PC-3 (cell line): ENCODE data around the gene TMPRSS13. TPM values are rescaled to one million over a fixed set of nuclear protein-coding genes. Genes with fewer than 3 reads are reported as not detected.

Experiments used
- ATAC-seq: fragments of 200-7000 bp; cut with Tn5 transposase; 2 replicates; pipeline ENCODE4 v1.9.1; 2020; ENCODE audit warnings: mild to moderate bottlenecking, moderate library complexity
- BruUV-seq: library from RNA; stranded (reverse); fragments of 400-500 nt; replicated peaks from 2 replicates; lab custom pipeline; 2021; lab: Mats Ljungman, UMichigan
- CTCF ChIA-PET: fragments of 300-600 bp; sonication (Branson Sonifier 250); formaldehyde crosslinking; loops from one replicate; lab custom pipeline; 2022; ENCODE audit warnings: antibody characterized with exemption; lab: Charles Lee
- POLR2A ChIA-PET: fragments of 300-600 bp; sonication (Branson Sonifier 250); formaldehyde crosslinking; loops from one replicate; lab custom pipeline; 2022; ENCODE audit warnings: antibody characterized with exemption; ENCODE audit not compliant: unreplicated experiment; lab: Charles Lee
- DNase-seq: peaks from one replicate; pipeline ENCODE4 v3.0.0-alpha.2; 2015
- H2AFZ ChIP-seq: fragments of 300-600 bp; sonication (generic); 2 replicates; pipeline ENCODE4 v1.6.0; 2016; ENCODE audit warnings: antibody characterized with exemption, low read length
- H3F3A ChIP-seq: fragments of 300-600 bp; sonication (generic); one replicate; pipeline ENCODE4 v1.6.0; 2017; ENCODE audit warnings: antibody characterized with exemption, low read length, control low read depth, mild to moderate bottlenecking; ENCODE audit not compliant: unreplicated experiment
- H3K27ac ChIP-seq: fragments of 300-600 bp; sonication (generic); 2 replicates; pipeline ENCODE4 v1.5.1; 2016; ENCODE audit warnings: mild to moderate bottlenecking, low read length
- H3K27me3 ChIP-seq: fragments of 300-600 bp; sonication (generic); 2 replicates; pipeline ENCODE4 v1.6.1; 2016; ENCODE audit warnings: low read length, mixed read lengths
- H3K36me3 ChIP-seq: fragments of 300-600 bp; sonication (generic); 2 replicates; pipeline ENCODE4 v1.6.1; 2016; ENCODE audit warnings: low read depth, mixed run types, low read length, mixed read lengths
- H3K4me1 ChIP-seq: fragments of 300-600 bp; sonication (generic); 2 replicates; pipeline ENCODE4 v1.5.1; 2016; ENCODE audit warnings: low read length; ENCODE audit not compliant: insufficient read depth
- H3K4me2 ChIP-seq: fragments of 300-600 bp; sonication (generic); 2 replicates; pipeline ENCODE4 v1.6.0; 2016; ENCODE audit warnings: low read length
- H3K4me3 ChIP-seq: fragments of 300-600 bp; sonication (generic); 2 replicates; pipeline ENCODE4 v1.5.1; 2016; ENCODE audit warnings: mild to moderate bottlenecking, low read length, mixed read lengths
- H3K79me2 ChIP-seq: fragments of 300-600 bp; sonication (generic); 2 replicates; pipeline ENCODE4 v1.6.1; 2017; ENCODE audit warnings: low read length, mixed read lengths
- H3K9ac ChIP-seq: fragments of 300-600 bp; sonication (generic); 2 replicates; pipeline ENCODE4 v1.6.0; 2016; ENCODE audit warnings: mild to moderate bottlenecking, low read length
- H3K9me2 ChIP-seq: fragments of 300-600 bp; sonication (generic); replicated peaks from 2 replicates; pipeline ENCODE4 v1.6.1; 2016; ENCODE audit warnings: mixed run types, low read length, mixed read lengths
- H3K9me3 ChIP-seq: fragments of 300-600 bp; sonication (generic); 2 replicates; pipeline ENCODE4 v1.6.1; 2016; ENCODE audit warnings: low read length, mixed read lengths
- H4K20me1 ChIP-seq: fragments of 300-600 bp; sonication (generic); 2 replicates; pipeline ENCODE4 v1.6.1; 2016; ENCODE audit warnings: low read length, mixed read lengths
- EZH2 ChIP-seq: fragments of 300-600 bp; sonication (generic); IDR thresholded peaks from one replicate; pipeline ENCODE4 v1.6.1; 2017; ENCODE audit warnings: antibody characterized with exemption, mild to moderate bottlenecking, low read length; ENCODE audit not compliant: unreplicated experiment
- EZH2phosphoT487 ChIP-seq: fragments of 300-600 bp; sonication (generic); IDR thresholded peaks from 2 replicates; pipeline ENCODE4 v1.6.1; 2018; ENCODE audit warnings: mild to moderate bottlenecking, antibody characterized with exemption, low read length, borderline replicate concordance
- intact Hi-C: fragments of 100-400 bp; cut with micrococcal nuclease; formaldehyde crosslinking; loops from 2 replicates; pipeline ENCODE4 v1.9.0; 2023
- total RNA-seq: library from RNA; depleted of rRNA; stranded (reverse); fragments of >200 nt; gene quantifications from 2 replicates; pipeline ENCODE4 v1.2.3, GENCODE V29; 2014
- TF ChIP-seq, protein P1 (sequence below): fragments of 300-600 bp; sonication (generic); conservative IDR thresholded peaks from 2 replicates; pipeline ENCODE4 v1.5.1; 2017; ENCODE audit warnings: antibody characterized with exemption, low read depth, mild to moderate bottlenecking, low read length

TMPRSS13 gene
- total RNA-seq, 1 experiment from 2014 or later: 2.9 TPM

DNA sequence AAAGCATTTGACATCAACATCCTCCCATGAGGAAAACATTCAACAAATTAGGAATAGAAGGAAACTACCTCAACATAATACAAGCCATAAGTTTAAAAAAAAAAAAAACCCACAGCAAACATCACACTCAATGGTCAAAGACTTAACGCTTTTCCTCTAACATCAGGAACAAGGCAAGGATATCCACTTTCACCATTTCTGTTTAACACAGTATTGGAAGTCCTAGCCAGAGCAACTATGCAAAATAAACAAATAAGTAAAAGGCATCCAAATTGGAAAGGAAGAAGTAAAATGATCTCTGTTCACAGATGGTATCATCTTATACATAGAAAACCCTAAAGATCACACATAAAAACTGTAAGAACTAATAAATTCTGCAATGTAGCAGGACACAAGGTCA, 65.8 kb downstream of the TMPRSS13 start:
- no peak overlapping the region for H3K9ac ChIP-seq
- no TSS peak for BruUV-seq
- no peaks in the 10 kb centered on the region for H3F3A ChIP-seq
- ATAC-seq (no peak), DNase-seq (no peak)
- H3K27me3 ChIP-seq: peaks cover 92% of the 10 kb centered on the region
- H3K4me2 ChIP-seq: no peak overlapping the region
- no peaks in the 10 kb centered on the region for H3K79me2 ChIP-seq
- no peaks in the 10 kb centered on the region for H3K9me3 ChIP-seq
- no peaks in the 10 kb centered on the region for H3K36me3 ChIP-seq
- H4K20me1 ChIP-seq: no peaks in the 10 kb centered on the region
- H2AFZ ChIP-seq: no peak overlapping the region
- no peak overlapping the region for H3K4me3 ChIP-seq
- no peaks in the 10 kb centered on the region for H3K9me2 ChIP-seq
- TF ChIP-seq EZH2 (no peak), EZH2phosphoT487 (no peak)
- TF ChIP-seq, protein P1, sequence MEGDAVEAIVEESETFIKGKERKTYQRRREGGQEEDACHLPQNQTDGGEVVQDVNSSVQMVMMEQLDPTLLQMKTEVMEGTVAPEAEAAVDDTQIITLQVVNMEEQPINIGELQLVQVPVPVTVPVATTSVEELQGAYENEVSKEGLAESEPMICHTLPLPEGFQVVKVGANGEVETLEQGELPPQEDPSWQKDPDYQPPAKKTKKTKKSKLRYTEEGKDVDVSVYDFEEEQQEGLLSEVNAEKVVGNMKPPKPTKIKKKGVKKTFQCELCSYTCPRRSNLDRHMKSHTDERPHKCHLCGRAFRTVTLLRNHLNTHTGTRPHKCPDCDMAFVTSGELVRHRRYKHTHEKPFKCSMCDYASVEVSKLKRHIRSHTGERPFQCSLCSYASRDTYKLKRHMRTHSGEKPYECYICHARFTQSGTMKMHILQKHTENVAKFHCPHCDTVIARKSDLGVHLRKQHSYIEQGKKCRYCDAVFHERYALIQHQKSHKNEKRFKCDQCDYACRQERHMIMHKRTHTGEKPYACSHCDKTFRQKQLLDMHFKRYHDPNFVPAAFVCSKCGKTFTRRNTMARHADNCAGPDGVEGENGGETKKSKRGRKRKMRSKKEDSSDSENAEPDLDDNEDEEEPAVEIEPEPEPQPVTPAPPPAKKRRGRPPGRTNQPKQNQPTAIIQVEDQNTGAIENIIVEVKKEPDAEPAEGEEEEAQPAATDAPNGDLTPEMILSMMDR: no peak
- H3K4me1 ChIP-seq: no peaks in the 10 kb centered on the region
- ChIA-PET POLR2A (no interaction called here), CTCF (no interaction called here)
- H3K27ac ChIP-seq: no peak overlapping the region
- intact Hi-C loops: no loop called here

GRCh38 chr11:117862753-117863152, 66.4 kb downstream of the TMPRSS13 start:
- POLR2A ChIA-PET: no interaction called here
- Histone ChIP-seq H3K4me3 (no peak overlapping the region), H3K36me3 (no peaks in the 10 kb centered on the region), H2AFZ (no peak overlapping the region), H4K20me1 (no peaks in the 10 kb centered on the region), H3K9ac (no peak overlapping the region), H3K27ac (no peak overlapping the region), H3K27me3 (peaks cover 92% of the 10 kb centered on the region), H3K9me2 (no peaks in the 10 kb centered on the region), H3K4me1 (no peaks in the 10 kb centered on the region), H3K79me2 (no peaks in the 10 kb centered on the region), H3K9me3 (no peaks in the 10 kb centered on the region), H3K4me2 (no peak overlapping the region), H3F3A (no peaks in the 10 kb centered on the region)
- CTCF ChIA-PET: no interaction called here
- no peak for ATAC-seq
- intact Hi-C loops: no loop called here
- no TSS peak for BruUV-seq
- TF ChIP-seq, protein P1: no peak
- TF ChIP-seq EZH2 (no peak), EZH2phosphoT487 (no peak)
- DNase-seq: no peak

DNA sequence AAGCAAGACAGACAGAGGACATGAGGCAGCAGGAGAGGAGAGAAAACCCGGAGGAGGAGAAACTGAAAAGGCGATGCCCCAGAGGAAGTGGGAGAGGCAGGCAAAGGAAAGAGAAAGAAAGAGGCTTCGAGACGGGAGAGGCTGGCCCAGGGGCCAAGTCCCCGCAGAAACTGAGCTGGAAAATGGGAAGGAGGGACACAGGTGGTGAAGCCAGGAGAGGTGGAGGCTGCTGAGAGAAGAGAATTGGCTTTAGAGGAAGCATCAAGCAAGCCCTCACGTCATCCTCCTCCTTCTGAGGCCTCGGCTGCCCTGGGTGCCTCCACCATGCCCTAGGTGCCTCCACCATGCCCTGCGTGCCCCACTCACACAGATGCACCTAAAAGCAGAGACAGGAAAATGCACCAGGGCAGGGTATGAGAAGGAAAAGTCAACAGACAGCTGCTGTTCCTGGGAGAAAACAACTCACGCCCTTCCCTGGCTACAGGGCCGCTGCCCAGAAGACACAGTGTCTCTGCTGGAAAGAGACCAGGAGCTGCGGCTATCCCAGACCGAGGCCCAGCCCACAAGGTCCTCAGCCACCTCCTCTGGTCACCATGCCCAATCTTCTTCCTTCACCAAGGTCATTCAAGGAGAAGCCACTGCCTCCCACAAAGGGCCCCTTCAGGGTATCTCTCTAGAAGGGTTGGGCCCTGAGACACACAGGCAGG, 67.0 kb downstream of the TMPRSS13 start:
- intact Hi-C loops: no loop called here
- Histone ChIP-seq H3K27ac (no peak overlapping the region), H3K27me3 (peaks cover 91% of the 10 kb centered on the region), H4K20me1 (no peaks in the 10 kb centered on the region), H3K9ac (no peak overlapping the region), H3F3A (no peaks in the 10 kb centered on the region), H3K36me3 (no peaks in the 10 kb centered on the region), H3K4me3 (no peak overlapping the region), H3K4me2 (no peak overlapping the region), H2AFZ (no peak overlapping the region), H3K4me1 (no peaks in the 10 kb centered on the region), H3K9me2 (no peaks in the 10 kb centered on the region), H3K9me3 (no peaks in the 10 kb centered on the region), H3K79me2 (no peaks in the 10 kb centered on the region)
- ChIA-PET CTCF (no interaction called here), POLR2A (interaction anchor here (0.6 kb wide), 1 partner anchor 1165 kb away, joined by 3 read pairs; no protein-coding TSS in a partner anchor)
- ATAC-seq: no peak
- BruUV-seq: no TSS peak
- no peak for TF ChIP-seq EZH2
- TF ChIP-seq EZH2phosphoT487: no peak
- TF ChIP-seq, protein P1: no peak
- DNase-seq: no peak
